LHCN-M2 (cell line): ENCODE data around the gene NSF. TPM values are rescaled to one million over a fixed set of nuclear protein-coding genes. Genes with fewer than 3 reads are reported as not detected.
"Not testable (repeated sequence)": the region's sequence is repeated elsewhere in the genome, so short reads cannot be mapped to it uniquely, and the experiment has no call there.

Experiments
- DNase-seq: peaks from one replicate; pipeline ENCODE4 v3.0.0-alpha.2; 2012; ENCODE audit warnings: low read depth
- total RNA-seq: library from RNA; depleted of rRNA; stranded (reverse); fragments of >200 nt; gene quantifications from 2 replicates; pipeline ENCODE4 v1.2.3, GENCODE V29; 2014

The NSF gene
- total RNA-seq, 1 experiment from 2014 or later = 57.5 TPM

DNA sequence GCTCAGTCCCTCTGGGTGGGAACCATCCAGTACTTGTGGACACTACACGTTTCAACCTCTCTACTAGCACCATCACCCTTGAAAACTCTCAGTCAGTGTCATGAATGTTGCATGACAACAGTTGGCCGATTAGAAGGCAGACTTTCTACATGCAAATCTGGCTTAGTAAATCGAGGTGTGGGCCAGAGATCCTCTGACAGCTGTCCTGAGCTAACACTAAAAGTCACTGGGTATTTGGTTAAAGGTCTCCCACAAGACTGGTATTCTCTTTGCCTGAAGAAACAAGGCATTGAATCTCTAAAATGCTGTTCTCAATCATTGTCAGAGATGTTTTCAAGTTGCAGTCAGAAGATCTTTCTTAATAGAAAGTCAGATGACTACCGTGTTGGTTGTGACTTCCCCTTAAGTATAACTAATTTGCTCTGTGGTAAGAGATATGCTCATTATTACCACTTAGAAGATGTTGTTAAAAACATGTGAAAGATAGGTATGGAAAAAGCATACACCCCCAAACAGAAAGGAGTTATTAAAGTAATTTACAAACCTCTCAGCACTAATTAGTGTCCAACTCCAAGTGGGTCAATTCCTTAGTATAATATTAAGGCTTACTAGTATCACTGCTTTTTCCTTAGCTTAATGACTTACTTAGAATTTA, 165.7 kb downstream of the NSF start:
- DNase-seq = no peak

- DNase-seq = no peak
These were observed 166.4 kb downstream of the NSF start for GRCh38 chr17:46756861-46757260.

DNA sequence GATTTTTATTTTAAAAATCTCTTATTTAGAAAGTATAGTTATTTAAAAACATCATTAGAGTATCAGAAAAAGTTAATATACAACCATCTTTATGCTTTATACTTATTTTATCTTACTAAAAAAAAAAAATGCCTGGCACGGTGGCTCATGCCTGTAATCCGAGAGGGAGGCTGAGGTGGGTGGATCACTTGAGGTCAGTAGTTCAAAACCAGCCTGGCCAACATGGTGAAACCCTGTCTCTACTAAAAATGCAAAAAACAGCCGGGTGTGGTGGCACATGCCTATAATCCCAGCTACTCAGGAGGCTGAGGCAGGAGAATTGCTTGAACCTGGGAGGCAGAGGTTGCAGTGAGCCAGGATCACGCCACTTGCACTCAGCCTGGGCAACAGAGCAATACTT, 167.1 kb downstream of the NSF start:
- DNase-seq = peak; percentile 47

GRCh38 chr17:46758614-46759013, 168.1 kb downstream of the NSF start:
- no peak for DNase-seq

GRCh38 chr17:46759141-46759540, 168.7 kb downstream of the NSF start:
- no peak for DNase-seq

- DNase-seq = no peak
These were observed 172.9 kb downstream of the NSF start for GRCh38 chr17:46763416-46763815.

GRCh38 chr17:46764000-46764708, 173.7 kb downstream of the NSF start:
- no peak for DNase-seq

- DNase-seq = peak; percentile 35
These were observed 174.4 kb downstream of the NSF start for GRCh38 chr17:46764709-46765401.

- no peak for DNase-seq
These were observed 175.0 kb downstream of the NSF start for GRCh38 chr17:46765453-46765852.

DNA sequence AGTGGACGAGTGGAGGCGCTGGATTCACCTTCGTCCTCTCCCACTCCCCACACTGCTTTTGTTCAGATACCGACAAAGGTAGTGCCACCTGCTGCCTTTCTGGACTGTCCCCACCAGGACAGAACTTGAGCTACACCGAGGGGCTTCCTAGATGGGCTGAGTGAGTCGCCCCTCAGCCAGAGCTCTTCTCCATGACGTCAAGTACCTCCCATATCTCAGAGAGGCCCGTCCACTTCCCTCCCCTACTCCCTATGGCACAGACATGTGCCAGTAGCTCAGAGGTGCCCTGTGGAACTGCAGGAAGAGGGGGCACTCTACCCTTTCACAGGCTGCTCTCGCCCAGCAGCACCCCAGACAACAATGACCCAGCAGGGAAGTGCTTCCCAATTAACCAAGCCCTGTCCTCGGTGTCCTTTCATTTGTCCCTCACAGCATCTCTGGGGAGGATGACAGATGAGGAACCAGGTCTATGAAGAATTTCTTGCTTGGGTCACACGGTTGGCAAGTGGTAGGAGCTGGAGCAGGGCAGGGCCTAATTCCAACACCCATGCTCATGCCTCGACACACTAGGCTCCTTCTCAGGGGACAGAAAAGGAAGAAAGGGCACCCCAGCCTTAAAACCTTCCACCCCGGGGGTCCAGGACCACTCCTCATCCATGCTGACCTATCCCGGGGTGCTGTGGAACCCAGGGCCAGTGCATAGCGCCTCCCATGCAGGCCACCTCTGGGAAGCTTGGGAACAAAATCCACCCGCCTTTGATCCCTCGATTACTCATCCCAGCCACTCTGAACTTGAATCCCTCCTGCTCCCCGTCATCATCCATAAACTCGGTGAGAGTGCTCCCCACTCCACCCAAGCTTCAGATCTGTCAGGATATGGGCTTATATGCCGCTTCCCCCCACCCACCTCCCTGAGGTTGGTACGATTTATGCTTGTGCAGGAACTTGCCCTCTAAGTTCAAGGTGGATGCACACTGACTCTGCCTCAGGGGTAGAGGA, 176.3 kb downstream of the NSF start:
- no peak for DNase-seq

DNA sequence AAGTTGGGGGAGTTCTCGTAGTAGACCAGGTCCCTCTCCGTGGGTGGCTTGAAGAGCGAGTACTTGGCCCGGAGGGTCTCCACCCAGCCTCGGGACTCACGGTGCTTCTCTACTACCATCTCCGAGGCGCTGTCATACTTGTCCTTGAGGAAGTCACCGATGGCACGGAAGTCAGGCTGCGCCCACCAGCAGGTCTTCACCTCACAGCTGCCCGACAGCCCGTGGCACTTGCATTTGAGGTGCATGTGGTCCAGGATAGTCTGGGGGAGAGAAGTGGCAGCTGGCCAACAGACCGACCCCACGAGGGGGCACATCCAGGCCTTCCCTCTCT, 178.0 kb downstream of the NSF start:
- no peak for DNase-seq

DNA sequence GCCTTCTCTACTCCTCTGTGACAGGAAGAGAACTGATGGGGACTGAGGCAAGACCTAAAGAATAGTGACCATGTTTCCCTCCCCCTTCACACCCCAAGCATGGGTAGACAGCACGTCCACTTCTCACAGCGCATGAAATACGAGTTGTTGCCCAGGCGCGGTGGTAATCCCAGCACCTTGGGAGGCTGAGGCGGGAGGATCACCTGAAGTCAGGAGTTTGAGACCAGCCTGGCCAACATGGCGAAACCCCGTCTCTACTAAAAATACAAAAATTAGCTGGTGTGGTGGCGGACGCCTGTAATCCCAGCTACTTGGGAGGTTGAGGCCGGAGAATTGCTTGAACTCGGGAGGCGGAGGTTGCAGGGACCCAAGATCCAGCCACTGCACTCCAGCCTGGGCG, 178.4 kb downstream of the NSF start:
- not testable (repeated sequence) for DNase-seq

- no peak for DNase-seq
These were observed 179.3 kb downstream of the NSF start for GRCh38 chr17:46769531-46770438.

- no peak for DNase-seq
These were observed 180.0 kb downstream of the NSF start for GRCh38 chr17:46770439-46770817.

- peak; percentile 21 for DNase-seq
These were observed 180.5 kb downstream of the NSF start for GRCh38 chr17:46770818-46771560.

- DNase-seq = peak; percentile 3
These were observed 181.3 kb downstream of the NSF start for GRCh38 chr17:46771561-46772474.

DNA sequence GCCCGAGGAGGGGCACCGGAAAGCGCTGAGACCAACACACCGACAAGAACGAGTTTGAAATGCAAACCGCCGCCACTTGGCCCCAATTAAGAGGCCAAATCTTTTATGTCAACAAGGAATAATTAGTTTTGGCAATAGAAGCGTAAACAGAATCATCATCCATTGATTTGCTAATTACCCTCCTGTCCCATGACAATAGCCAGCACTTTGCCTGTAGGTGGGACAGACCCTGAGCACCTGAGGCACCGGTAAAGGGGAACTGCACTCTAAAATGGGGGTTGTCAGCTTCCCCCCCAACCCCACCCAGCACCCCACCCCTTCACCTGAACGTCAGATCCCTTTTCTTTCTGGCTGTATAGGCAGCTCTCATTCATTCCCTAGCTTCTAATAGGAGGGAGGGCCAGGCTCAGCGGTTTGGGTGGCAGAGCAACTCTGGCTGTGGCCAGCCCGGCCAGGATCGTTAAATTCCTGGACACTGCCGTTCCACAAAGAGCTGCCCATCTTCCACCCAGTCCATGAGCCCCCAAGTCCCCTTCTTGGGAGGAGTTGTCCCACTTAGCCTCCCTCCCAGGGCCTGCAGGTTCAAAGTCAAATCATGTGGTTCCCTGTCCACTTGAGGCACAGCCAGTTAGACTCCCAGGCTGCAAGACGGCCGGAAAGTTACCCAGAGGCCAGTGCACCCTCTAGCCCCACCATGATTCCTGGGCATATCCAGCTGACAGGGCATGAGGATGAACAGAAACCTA, 182.2 kb downstream of the NSF start:
- no peak for DNase-seq

DNA sequence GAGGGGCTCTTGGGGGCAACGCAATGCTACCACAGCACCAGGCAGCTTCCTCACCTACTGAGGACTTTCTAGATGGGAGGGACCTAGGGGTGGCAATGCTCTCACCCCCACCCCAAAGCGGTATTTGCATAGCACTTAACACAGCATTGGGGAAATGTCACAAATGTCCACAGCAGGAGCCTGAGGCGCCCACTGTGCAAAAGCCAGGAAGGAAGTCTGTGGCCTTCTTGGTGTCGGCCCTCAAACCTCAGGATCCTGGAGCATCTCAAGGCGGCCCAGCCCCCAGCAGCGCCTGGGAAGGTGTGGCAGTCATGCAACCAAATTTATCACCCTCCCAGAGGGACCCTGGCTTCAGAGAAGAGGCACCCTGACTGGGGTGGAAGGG, 182.7 kb downstream of the NSF start:
- DNase-seq = no peak
